HG03064 (cell line): ENCODE measurements around the gene TRIM27.
A peak's percentile ranks its signal among the peaks of the same experiment; 100 is the strongest.
"Not testable (repeated sequence)": the region's sequence is repeated elsewhere in the genome, so short reads cannot be mapped to it uniquely, and the experiment has no call there.

Experiments
- ATAC-seq: cut with Tn5 transposase; IDR thresholded peaks from one replicate; pipeline ENCODE4 v1.9.1; 2021; ENCODE audit warnings: low read depth; ENCODE audit not compliant: unreplicated experiment

TRIM27 gene

GRCh38 chr6:28943223-28943556, 19.4 kb upstream of the TRIM27 start:
- no peak for ATAC-seq

GRCh38 chr6:28941684-28942448, 18.1 kb upstream of the TRIM27 start:
- ATAC-seq, result no peak

- ATAC-seq, result peak; percentile 66
Observed at GRCh38 chr6:28940858-28941683, 17.3 kb upstream of the TRIM27 start.

- ATAC-seq, result peak; percentile 22
Observed at GRCh38 chr6:28940294-28940857, 16.6 kb upstream of the TRIM27 start.

GRCh38 chr6:28933069-28933468, 9.3 kb upstream of the TRIM27 start:
- no peak for ATAC-seq

GRCh38 chr6:28929887-28930620, 6.3 kb upstream of the TRIM27 start:
- ATAC-seq, result no peak

- ATAC-seq, result not testable (repeated sequence)
Observed at GRCh38 chr6:28929339-28929738, 5.6 kb upstream of the TRIM27 start.

GRCh38 chr6:28927846-28928245, 4.1 kb upstream of the TRIM27 start:
- ATAC-seq, result no peak

GRCh38 chr6:28922821-28923317, 916 bp downstream of the TRIM27 start:
- peak; percentile 24 for ATAC-seq

- ATAC-seq, result no peak
Observed at GRCh38 chr6:28922004-28922820, 1.6 kb downstream of the TRIM27 start.

GRCh38 chr6:28920281-28920680, 3.5 kb downstream of the TRIM27 start:
- no peak for ATAC-seq

- no peak for ATAC-seq
Observed at GRCh38 chr6:28914941-28915340, 8.8 kb downstream of the TRIM27 start.

GRCh38 chr6:28910901-28911690, 12.7 kb downstream of the TRIM27 start:
- no peak for ATAC-seq

- ATAC-seq, result no peak
Observed at GRCh38 chr6:28907394-28907793, 16.4 kb downstream of the TRIM27 start.

- no peak for ATAC-seq
Observed at GRCh38 chr6:28906669-28907068, 17.1 kb downstream of the TRIM27 start.

GRCh38 chr6:28903686-28904085, 20.1 kb downstream of the TRIM27 start:
- no peak for ATAC-seq

GRCh38 chr6:28901831-28902230, 22.0 kb downstream of the TRIM27 start:
- ATAC-seq, result no peak

- ATAC-seq, result no peak
Observed at GRCh38 chr6:28900577-28901256, 23.1 kb downstream of the TRIM27 start.

GRCh38 chr6:28898710-28898965, 25.1 kb downstream of the TRIM27 start:
- no peak for ATAC-seq
